Hippocampal formation (tissue), 2 donors: ENCODE data around the gene OR52E5.

Experiments used
- DNase-seq, 2 donors: peaks; one replicate each; lab custom pipeline; 2025; lab: John Stamatoyannopoulos, UW

OR52E5 gene

DNA sequence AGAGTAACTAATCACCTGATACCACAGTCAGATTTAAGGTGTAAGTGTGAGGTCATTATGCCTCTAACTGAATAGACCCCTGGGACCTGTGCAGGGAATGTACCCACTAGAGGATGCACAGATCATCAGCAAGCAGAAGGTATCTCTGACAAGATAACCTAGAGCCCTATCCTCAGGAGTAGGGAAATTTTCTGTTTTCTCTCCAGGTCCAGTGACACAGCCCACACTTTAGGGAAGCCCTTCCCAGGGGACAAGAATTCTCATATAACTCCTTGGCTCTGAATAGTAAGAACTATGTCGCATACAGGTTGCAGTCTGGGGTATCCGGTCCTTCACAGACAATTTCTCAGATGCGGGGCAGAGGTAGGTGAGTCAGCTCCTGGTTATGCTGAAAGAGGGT is at the start of gene OR52E5:
TSS of gene OR52E5 (plus strand) at position 301 of the 400 bp plus-strand sequence. CDS start 7,569 bp downstream, outside the sequence.
- DNase-seq = no peak

DNA sequence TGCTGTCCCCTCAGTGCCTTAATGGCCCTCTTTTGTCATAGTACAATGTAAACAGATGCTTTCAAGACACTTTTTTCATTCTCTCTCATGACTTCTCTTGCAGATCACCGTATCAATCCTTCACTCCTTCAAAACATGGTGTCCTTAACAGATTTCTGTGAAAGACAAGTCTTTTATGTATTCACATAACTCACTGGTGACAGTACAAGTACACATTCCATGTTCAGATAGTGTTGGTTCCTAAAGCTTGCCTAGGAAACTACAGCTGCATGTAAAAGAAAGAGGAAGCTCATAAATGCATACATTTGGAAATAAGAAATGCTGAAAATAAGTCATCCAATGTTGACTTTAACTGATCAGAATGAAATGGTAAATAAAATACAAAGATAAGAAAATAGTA is 46.3 kb upstream of the OR52E5 start:
- no peak for DNase-seq

DNA sequence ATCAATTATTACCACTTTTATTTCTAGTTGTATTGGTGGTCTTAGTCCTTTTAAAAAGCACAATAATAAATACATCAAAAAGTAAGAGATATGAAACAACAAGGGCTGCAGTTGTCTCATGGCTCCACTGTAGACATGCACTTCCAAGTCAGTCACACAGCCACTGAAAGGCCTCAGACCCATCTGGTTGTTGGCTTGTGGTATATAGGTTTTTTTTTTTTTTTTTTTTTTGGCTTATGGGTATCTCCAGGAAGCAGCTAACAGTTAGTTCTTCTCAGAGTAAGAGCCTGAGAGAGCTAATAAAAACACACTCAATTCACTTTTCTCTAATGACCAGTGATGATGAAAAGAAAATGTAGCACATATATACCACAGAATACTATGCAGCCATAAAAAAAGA is 45.3 kb upstream of the OR52E5 start:
- no peak for DNase-seq

DNA sequence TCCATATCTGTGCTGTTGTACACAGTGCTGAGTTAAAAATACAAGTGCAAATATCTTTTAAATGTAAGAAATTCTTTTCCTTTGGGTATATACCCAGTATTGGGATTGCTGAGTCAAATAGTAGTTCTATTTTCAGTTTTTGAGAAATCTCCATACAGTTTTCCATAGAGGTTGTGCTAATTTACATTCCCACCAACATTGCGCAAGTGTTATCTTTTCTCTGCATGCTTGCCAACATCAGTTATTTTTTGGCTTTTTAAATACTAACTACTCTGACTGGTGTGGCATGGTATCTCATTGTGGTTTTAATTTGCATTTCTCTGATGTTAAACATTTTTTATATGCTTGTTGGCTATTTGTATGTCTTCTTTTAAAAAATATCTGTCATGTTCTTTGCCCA is 42.0 kb upstream of the OR52E5 start:
- DNase-seq = no peak

DNA sequence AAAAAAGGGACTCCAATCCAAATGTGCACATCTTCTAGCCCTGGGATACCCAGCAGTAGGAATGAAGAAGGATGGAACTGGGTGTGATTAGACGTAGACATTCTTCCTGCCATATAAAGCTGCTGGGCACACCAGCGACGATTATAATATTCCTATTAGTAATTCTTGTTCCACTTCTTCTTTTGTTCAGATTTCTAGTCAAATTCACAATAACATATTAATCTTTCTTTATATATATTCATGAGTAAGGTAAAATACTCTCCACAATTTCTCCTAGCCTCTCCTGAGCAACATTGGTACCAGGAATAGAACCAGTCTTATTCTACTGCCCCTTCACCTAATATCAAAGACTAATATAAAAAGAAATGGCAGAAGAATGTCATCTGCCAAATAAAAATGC is 35.4 kb upstream of the OR52E5 start, which contains the start of gene OR52E8:
TSS of gene OR52E8 (minus strand) at position 101 of the 400 bp plus-strand sequence. CDS start at position 101, 0 bp downstream.
- DNase-seq = no peak

DNA sequence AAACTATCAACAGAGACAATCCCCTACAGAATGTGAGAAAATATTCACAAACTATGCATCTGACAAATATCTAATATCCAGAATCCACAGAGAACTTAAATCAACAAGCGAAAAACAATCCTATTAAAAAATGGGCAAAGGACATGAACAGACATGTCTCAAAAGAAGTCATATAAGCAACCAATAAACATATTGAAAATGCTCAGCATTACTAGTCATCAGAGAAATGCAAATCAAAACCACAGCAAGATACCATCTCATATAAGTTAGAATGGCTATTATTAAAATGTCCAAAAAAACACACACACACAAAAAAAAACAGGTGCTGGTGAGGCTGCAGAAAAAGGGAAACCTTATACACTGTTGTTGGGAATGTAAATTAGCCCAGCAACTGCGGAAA is 27.2 kb upstream of the OR52E5 start:
- no peak for DNase-seq

DNA sequence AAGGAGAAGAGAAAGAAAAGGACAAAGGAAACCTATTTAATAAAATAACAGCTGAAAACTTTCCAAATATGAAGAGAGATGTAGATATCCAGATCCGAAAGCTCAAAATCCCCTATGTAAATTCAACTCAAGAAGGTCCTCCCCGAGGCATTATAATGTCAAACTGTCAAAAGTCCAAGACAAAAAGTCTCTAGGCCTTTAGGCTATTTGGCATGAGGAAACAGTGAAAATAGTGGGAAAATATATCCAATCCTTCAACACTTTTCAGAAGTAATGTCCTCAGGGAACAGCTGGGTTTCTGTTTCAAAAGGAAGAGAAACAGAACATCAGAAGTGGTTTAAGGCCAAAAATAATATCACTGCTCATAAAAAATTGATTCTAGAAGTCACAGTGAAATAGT is 14.4 kb upstream of the OR52E5 start:
- no peak for DNase-seq

DNA sequence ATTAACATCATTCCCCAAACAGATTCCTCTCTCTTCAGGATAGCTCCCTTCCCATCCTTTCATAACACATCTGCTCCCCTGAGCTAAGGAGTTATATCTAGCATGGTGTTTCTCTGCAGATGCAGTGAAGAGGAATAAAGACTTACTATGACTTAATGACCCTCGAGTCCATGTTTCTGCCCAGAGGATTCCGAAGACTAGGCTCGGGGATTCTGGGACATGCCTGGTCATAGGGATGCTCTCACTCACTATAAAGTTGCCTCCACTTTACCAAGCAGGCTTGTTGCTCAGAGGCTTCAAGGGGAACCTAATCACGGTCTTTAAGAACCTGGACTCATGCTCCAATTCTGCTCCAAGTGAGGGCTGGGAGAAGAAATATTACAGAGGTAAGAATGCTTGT is 12.7 kb upstream of the OR52E5 start, which contains the start of gene OR52E4:
TSS of gene OR52E4 (plus strand) at position 301 of the 400 bp plus-strand sequence. CDS start 3,664 bp downstream, outside the sequence.
- DNase-seq = no peak

DNA sequence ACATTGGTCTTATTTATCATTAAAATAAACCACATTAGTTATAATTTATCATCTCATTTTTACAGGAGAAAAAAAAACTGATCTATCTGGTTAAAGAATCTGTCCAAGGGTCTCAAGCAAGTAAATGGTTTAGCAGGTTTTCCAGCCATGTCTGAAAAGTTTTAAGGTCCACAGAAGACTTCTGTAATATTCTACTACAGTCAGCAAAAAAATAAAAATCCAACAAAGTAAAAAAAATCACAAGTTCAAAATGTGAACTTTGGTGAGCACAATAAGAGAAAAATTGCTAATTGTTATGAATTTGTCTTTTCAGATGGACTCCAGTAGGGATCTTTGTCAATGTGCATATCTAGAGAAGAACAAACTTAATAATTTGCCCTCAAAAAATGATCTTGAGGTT is 11.3 kb upstream of the OR52E5 start:
- DNase-seq = no peak

DNA sequence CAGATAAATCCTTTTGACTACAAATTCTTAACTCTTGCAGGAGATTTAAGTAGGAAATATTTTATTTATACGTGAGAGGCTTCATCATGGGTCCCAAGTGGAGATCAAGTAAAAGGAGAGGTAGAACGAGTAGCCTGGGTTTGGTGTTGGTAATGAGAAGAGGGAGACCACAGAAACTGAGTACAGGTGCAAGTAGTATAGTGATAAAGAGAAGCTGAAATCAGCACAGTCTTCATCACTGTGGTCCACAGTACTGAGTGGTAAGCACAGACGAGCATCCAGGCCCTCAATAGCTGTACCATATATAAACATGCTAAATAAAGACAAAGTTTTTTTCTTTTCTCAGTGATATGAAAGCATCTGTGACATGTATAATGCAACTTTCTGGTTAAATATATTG is 5.8 kb upstream of the OR52E5 start:
- DNase-seq = no peak

DNA sequence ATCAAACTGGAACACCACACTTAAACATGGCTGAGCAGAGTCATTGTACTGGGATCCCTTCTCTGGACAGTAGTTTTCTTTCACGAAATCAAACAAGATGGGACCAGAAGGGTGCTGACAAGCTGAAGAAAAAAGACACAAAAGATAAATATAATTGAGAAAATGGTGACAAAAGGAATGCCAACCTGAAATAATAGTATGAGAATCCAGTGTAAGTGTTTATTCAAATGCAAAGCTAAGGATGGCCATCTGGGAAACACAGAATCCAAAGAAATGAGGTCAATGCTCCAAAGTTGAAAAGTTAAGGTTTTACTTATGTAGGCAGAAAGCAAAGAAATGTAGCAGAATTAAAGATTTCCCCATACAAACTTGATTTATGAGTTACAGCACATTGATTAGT is 5.3 kb upstream of the OR52E5 start:
- DNase-seq = no peak

DNA sequence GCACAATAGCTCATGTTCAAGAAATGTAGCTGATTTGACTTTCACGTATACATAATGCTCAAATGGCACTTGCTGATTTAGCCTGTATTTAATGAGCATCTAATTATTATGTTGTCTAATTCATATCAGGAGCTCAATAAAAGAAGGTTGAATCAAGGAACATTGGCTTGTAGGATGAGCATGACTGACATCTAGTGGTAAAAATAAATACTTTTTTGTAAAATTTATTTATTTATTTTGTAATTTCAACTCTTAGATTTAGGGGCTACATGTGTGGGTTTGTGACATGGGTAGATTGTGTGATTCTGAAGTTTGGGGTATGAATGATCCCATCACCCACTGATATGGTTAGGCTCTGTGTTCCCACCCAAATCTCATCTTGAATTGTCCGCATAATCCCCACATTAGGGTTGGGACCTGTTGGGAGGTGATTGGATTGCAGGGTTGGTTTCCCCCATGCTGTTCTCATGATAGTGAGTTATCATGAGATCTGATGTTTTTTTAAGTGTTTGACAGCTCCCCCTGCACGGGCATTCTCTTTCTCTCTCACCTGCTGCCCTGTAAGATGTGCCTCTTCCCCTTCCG is 1.7 kb upstream of the OR52E5 start:
- peak in 1 of 2 donors; percentile 2 for DNase-seq

DNA sequence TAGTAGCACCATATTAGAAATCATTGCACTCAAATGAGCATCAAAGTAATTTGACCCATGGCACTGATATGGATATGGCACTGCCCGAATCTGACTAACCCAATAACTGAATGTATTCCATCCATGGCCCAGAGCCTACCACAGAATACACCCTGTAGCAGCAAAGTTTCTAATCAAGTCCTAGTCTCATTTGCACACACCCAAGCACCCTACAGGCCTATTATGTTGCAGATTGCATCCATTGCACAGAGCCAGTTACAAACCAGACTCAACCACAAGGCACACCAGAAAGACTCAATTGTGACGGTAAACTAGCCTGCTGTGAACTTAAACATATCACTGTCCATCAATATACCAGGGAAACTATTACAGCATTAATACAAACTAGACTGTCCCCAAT is 6.5 kb downstream of the OR52E5 start:
- no peak for DNase-seq

DNA sequence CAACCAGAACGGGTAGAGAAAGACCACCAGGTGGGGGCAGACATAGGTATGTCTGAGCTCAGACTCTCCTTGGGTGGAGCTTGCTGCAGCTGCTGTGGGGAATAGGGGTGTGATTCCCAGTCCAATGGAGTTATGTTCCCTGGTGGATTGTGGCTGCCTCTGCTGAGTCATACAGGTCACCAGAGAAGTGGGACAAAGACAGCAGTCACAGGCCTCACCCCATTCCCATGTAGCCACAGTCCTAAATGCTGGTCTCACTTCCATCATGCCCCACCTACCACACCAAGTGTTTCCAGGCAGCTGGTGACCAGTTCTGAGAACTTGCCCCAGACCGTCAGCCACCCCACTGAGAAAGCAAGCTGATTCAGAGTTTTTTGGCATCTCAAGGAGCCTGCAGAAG is 17.5 kb downstream of the OR52E5 start:
- no peak for DNase-seq

DNA sequence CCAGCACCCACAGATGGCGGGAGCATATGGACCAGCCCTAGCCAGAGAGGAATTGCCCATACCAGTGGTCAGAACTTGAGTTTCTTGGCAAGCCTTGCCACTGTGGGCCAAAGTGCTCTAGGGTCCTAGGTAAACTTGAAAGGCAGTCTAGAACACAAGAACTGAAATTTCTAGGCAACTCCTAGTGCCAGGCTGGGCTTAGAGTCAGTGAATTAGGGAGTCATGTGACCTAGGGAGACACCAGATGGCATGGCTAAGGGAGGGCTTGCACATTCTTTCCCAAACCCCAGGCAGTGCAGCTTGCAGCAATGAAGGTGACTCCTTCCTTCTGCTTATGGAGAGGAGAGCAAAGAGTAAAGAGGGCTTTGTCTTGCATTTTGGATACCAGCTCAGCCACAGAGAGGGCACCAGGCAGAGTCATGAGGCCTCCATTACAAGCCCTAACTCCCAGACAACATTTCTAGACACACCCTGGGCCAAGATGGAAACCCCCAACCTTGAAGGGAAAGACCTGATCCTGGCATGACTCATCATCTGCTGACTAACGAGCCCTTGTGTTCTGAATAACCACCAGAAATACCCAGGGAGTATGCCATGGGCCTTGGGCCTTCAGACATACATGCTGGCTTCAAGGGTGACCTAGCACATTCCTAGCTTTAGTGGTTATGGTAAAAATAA is 29.9 kb downstream of the OR52E5 start:
- no peak for DNase-seq

DNA sequence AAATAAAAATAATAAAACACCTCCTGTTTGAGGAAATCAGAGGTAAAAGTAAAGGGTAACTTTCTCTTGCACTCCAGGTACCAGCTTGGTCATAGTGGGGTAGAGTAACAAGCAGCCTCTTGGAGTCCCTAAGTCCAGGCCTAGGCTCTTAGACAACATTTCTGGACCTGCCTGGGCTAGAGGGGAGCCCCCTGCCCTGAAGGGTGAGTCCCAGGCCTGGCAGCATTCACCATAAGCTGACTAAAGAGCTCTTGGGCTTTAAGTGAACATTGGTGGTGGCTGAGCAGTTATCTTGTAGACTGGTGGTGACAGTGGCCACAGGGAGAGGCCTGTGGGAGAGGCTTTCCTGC is 30.4 kb downstream of the OR52E5 start:
- no peak for DNase-seq

DNA sequence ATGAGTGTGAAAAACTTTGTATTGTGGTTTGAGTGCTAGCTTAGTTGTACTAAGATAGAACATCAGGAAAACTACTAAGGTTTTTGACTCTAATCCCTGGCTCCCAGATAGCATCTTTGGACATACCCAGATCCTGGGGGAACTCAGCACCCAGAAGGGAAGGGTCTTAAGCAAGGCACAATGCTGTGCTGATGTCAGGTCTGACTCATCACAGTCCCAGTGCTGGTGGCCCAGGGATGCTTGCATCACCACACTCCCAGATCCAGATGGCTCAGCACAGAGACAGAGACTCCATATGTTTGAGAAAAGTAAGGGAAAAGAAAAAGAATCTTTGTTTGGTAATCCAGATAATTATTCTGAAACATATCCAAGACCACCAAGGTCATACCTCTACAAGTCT is 30.8 kb downstream of the OR52E5 start:
- no peak for DNase-seq

DNA sequence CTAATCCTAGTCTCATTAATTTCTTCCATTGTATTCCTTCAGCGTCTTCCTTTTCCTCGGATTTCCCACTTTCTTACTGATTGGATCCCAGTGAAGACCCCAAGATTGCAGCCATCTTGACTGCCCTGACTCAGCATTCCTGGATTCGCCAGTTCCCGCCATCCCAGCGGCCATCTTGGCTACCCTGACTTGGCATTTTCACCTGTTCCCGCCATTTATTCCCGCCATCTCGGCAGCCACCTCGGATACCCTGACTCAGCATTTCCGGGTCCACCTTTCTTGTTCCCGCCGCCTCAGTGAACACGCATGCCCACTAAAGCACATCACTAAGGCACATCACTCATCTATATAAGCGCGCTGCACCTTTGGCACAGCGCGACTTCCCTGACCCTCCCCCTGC is 35.3 kb downstream of the OR52E5 start:
- no peak for DNase-seq

DNA sequence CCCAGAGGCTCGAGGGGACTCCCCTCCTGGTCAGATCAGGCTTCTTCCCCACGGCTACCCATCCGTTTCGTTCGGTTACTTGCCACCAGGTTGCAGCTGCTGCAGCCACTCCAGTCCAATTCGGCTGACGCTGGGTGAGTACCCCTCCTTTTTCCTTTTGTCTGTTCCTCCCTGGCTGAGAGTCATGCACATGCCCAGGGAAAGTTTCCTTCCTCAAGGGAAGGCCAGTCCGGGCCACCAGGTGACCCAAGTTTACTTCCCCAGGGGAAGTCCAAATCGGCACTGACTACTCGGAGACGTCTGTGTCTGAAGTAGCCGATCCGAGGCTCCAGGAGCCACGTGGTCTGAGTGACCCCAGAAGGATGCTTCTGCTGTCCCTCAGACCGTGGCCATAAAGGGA is 35.8 kb downstream of the OR52E5 start:
- no peak for DNase-seq

DNA sequence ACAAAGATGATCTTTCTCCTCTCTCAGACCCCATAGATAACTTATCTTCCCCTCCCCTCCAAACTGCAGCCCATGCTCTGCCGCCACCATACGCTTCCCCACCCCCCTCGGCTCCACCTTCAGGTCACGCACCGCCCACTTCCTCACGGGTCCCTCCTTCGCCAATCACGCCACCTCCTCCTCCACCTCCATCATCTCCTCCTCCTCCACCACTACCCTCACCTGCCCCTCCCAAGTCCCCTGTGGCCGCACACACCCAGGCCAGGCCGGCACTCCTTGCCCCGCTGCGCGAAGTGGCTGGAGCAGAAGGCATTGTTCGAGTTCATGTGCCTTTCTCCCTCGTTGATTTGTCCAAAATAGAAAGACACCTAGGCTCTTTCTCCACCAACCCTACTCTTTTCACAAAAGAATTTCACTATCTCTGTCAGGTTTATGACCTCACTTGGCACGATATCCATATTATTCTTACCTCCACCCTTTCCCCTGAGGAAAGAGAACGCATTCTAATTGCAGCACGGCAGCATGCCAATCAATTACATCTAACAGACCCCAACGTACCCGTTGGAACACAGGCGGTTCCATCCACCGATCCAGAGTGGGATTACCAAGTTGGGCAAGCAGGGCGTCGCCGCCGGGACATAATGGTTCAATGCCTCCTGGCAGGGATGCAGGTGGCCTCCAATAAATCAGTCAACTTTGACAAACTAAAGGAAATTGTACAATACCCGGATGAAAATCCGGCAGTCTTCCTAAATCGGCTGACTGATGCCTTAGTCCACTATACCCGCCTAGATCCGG is 36.8 kb downstream of the OR52E5 start:
- no peak for DNase-seq

DNA sequence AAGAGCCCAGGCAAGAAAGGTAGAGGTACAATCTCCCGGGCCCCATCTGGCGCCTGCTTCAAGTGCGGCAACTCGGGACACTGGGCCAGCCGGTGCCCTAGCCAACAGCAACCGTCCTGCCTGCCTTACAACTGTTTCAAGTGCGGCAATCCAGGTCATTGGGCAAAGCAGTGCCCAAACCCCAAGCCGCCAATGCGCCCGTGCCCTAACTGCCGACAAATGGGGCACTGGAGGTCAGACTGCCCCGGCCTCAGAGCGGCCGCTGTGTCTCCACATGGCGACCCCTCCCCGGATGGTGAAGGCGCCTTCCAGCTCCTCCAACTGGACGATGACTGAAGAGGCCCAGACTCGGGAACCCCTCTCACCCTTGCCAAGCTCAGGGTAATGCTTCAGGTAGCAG is 37.6 kb downstream of the OR52E5 start:
- DNase-seq = no peak

DNA sequence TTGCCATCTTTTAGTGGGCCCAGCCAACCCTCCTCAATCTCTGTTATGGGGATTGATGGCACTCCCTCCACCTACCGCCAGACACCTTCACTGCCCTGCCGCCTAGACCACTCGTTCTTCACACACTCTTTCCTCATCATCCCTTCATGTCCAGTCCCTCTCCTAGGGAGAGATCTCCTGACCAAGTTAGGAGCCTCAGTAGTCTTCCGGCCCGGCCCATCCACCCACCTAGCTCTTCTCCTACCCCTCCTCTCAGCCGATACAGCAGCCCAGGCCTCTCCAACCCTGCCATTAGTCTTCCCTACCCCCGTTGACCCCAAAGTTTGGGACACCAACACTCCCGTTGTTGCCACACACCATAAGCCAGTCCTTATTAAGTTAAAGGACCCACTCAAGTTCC is 38.1 kb downstream of the OR52E5 start:
- DNase-seq = no peak

DNA sequence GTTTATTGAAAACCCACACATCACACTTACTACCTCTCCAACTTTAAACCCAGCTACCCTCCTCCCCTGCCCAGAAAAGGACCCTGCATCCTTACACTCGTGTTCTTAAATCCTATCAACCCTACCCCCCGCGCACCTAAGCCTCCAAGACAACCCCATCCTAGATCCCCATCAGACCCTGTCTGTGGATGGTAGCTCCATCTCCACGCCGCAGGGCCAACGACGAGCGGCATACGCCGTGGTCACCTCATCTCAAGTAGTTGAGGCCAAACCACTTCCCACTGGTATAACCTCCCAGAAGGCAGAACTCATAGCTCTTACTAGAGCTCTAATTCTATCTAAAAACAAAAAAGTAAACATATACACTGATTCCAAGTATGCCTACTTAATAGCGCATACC is 39.7 kb downstream of the OR52E5 start:
- no peak for DNase-seq
